D341Med (cell line): ENCODE data around the gene ERCC2.
"Not testable (repeated sequence)": the region's sequence is repeated elsewhere in the genome, so short reads cannot be mapped to it uniquely, and the experiment has no call there.

Source experiments
- DNase-seq: peaks from one replicate; pipeline ENCODE4 v3.0.0; 2012; ENCODE audit warnings: low spot score

Gene ERCC2

DNA sequence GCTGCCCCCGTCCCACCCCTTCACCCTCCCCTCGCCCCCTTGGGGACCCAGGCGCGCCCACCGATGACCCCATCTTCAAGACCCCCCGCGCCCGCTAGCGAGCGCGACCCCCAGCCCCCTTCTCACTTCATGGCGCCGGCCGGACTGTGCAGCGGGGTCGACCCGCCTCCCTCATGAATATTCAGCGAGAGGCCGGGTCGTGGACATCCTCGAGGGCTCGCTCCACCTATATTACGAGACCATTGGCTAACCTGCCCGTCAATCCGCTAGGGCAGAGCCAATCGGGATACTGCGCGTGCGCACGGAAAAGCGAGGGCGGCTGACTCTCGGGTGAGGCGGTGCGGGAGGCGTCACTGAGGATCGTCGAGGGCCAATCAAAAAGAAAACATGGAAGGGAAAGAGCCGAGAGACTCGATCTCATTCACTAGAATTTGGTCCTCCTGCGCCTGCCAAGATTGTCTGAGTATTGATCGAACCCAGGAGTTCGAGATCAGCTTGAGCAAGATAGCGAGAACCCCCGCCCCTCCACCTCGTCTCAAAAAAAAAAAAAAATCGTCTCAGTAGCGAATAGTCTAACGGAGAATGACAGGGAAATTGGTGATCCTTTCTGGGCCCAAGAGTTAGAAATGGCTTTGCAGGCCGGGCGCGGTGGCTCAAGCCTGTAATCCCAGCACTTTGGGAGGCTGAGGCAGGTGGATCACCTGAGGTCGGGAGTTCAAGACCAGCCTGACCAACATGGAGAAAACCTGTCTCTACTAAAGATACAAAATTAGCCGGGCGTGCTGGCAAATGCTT lies at the start of gene ERCC2:
Gene ERCC2, minus strand, starts transcription at position 164 of the 795 bp plus-strand sequence. Its CDS starts 33 bp downstream, at position 131.
- peak; percentile 100 for DNase-seq

DNA sequence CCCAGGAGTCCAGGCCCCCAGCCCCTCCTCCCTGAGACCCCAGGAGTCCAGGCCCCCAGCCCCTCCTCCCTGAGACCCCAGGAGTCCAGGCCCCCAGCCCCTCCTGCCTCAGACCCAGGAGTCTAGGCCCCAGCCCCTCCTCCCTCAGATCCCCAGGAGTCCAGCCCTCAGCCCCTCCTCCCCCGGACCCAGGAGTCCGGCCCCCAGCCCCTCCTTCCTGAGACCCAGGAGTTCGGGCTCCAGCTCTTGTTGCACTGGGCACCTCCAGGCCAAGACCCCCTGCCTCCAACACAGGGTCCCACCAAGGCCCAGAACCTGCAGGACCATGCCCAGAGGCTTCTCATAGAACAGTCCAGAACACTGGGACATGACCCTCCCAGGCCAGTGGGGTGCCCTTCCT lies 49.5 kb upstream of the ERCC2 start:
- DNase-seq: no peak

DNA sequence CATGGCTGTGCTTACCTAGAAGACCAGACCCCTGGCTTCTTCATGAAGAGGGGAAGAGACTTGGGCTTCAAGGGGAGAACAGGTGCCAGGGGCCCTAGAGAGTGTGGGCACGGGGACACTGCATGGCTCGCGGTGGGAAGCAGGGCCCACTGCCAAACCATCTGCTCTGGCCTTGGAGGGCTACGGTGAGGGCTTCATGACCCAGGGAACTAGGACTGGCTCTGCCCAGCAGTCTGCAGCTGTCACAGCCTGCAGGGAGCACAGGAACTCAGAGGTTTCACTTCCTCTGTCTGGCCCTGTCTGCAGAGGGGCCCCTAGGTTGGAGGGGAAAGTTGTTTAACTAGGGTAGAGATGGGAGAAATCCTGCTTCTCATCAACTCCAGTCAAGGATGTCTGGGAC lies 49.0 kb upstream of the ERCC2 start:
- DNase-seq: peak; percentile 11

DNA sequence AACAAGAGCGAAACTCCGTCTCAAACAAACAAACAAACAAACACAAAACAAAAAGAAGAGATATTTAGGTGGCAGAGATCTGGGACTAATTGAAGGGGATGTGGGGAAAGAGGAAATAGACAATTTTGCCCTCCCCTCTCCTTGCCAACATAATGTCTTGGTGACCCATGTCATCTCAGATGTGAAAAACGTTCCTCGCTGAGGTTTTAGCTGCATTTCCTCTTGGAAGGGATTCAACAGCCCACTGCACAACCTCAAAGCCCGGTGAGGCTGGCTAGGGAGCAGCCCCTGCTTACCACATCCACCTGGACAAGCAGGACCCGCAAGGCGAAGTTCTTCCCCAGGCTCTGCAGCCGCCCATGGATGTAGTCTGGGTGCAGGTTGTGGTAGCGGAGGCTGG lies 48.4 kb upstream of the ERCC2 start:
- no peak for DNase-seq

DNA sequence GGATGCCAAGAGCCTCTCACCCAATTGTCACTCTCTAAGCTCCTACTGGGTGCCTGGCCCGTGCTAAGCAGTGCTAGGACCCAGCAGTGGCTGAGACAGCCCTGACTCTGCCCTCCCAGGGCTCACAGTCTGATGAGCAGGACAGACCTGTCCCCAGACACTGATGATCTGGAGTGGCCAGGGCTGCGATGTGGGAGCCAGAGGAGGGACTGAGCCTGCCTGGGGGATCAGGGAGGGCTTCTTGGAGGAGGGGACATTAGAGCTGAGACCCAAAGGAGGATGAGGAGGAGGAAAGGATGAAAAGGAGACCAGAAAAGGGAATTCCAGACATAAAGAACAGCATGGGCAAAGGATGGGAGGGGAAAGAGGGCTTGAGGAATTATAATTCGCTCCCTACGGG lies 46.8 kb upstream of the ERCC2 start:
- peak; percentile 14 for DNase-seq

DNA sequence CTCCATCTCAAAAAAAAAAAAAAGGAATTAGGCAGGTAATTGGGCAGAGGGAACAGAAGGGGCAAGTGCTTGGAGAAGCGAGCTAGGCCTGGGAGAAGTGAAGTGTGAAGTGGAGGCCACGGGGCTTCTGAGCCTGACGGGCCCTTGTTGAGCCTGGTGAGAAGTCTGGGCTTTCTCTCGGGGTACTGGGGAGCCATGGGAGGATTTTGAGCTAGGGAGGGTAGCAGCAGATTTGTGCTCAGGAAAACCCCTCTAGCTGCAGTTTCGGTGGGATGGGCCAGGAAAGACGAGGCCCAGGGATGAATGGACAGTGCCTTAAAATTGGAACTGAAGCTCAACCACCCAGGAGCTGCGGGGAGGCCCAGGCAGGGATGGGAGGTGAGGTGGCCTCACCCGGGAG lies 44.1 kb upstream of the ERCC2 start:
- DNase-seq: no peak

DNA sequence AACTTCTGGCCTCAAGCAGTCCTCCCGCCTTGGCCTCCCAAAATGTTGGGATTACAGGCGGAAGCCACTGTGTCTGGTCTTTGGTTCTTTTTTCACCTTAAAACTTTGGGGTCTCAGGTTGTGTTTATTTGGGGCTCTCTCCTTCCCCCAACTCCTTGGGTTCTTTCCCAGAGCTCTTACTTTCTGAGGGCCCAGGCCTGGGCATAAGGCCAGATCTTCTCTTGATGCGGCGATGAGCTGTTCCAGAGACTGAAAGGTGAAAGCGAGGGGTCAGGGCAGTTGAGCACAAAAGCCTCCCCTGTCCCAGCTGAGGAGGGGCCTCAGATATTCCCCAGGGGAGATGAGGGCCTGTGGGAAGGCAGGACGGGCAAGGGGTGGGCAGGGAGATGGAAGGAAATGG lies 43.1 kb upstream of the ERCC2 start:
- DNase-seq: no peak

DNA sequence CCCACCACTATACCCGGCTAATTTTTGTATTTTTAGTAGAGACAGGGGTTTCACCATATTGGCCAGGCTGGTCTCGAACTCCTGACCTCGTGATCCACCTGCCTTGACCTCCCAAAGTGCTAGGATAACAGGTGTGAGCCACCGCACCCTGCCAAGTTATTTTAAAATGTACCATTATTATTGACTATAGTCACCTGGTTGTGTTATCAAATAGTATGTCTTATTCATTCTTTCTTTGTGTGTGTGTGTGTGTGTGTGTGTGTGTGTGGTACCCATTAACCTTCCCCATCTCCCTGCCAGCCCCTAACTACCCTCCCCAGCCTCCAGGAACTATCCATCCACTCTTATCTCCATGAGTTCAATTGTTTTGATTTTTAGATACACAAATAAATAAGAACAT lies 40.0 kb upstream of the ERCC2 start:
- not testable (repeated sequence) for DNase-seq

DNA sequence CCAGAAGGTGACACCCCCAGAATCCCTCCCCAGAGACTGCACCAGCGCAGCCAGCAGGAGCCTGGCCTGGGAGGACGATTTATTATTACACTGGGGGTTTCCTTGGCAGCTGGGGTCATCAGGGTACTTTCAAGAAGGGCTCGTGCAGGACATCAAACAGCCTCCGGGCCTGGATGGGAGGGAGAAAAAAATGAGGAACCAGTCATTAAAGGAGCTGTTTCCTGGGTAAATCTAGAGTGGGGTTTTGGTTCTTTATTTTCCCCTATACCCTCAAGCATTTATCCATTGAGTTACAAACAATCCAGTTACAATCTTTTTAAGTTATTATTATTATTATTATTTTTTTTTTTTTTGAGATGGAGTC lies 39.2 kb upstream of the ERCC2 start:
- no peak for DNase-seq

DNA sequence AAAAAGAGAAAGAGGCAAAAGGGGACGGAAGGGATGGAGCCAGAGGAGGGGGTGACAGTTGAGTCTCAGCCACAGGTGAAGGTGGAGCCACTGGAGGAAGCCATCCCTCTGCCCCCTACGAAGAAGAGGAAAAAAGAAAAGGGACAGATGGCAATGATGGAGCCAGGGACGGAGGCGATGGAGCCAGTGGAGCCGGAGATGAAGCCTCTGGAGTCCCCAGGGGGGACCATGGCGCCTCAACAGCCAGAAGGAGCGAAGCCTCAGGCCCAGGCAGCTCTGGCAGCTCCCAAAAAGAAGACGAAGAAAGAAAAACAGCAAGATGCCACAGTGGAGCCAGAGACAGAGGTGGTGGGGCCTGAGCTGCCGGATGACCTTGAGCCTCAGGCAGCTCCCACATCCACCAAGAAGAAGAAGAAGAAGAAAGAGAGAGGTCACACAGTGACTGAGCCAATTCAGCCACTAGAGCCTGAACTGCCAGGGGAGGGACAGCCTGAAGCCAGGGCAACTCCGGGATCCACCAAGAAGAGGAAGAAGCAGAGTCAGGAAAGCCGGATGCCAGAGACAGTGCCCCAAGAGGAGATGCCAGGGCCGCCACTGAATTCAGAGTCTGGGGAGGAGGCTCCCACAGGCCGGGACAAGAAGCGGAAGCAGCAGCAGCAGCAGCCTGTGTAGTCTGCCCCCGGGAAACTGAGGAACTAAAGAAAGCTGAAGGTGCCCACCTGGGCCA lies 38.6 kb upstream of the ERCC2 start:
- peak; percentile 14 for DNase-seq

DNA sequence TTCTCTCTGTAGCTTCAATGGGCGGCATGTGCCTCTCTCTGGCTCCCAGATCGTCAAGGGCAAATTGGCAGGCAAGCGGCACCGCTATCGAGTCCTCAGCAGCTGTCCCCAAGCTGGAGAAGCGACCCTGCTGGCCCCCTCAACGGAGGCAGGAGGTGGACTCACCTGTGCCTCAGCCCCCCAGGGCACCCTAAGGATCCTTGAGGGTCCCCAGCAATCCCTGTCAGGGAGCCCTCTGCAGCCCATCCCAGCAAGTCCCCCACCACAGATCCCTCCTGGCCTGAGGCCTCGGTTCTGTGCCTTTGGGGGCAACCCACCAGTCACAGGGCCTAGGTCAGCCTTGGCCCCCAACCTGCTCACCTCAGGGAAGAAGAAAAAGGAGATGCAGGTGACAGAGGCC lies 37.7 kb upstream of the ERCC2 start:
- peak; percentile 14 for DNase-seq

DNA sequence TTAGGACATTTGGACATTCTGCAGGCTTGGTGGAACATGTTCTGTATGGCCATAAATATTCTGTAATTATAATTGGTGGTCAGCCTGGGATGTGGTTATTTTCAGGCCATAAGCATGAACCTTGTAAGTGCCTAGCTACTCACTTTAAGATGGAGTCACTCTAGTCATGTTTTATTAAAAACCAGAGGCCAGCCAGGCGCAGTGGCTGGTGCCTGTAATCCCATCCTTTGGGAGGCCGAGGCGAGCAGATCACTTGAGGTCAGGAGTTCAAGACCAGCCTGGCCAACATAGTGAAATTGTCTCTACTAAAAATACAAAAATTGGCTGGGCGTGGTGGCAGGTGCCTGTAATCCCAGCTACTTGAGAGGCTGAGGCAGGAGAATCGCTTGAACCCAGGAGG lies 37.2 kb upstream of the ERCC2 start:
- not testable (repeated sequence) for DNase-seq

DNA sequence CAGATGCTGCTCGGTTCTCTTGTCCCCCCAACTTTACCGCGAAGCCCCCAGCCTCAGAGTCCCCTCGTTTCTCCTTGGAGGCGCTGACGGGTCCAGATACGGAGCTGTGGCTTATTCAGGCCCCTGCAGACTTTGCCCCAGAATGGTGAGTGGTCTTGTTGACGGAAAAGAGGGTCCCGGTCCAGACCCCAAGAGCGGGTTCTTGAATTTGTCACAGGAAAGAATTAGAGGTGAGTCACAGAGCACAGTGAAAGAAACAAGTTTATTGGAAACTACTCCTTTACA lies 36.7 kb upstream of the ERCC2 start:
- no peak for DNase-seq

DNA sequence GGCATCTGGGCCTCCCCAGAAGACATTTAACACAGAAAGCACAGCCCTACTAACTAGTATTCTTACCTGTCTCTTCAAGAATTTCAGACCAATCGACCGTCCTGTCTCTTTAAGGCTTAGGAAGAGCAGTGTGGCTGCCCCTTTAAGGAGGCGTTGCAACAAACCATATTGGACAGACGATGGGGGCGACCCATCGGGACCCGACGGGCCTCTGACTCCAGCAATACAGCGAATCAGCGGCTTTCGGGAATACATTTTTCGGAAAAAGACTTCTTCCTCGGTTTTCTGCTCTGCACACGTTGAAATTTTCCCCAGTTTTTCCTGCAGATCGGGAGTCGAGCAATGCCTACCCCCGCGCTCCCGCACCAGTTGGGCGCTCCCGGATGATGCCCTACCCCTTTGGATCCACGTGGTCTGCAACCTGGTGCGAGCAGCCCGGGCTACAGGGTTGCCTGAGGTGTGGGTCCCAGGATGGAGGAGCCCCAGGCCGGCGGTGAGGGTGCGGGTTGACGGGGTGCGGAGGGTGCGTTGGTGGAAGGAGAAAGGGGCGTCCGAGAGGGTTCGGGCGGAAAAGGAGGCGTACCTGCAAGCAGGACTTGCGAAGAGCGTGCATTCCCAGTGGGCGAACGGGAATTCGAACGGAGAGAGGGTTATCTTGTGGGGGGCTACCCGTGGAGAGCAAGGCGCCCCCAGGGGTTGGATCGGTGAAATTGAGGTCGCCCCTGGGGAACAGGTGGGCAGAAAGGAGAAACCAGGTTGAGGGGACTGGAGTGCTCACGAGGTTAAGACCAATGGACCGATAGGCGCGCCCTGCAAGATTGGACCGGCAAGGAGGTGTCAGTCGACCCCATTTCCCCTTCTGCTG lies 36.1 kb upstream of the ERCC2 start, which contains the start of gene POLR1G:
Gene POLR1G, plus strand, starts transcription at position 419 of the 865 bp plus-strand sequence. Its CDS starts 53 bp downstream, at position 472.
- DNase-seq: peak; percentile 90

DNA sequence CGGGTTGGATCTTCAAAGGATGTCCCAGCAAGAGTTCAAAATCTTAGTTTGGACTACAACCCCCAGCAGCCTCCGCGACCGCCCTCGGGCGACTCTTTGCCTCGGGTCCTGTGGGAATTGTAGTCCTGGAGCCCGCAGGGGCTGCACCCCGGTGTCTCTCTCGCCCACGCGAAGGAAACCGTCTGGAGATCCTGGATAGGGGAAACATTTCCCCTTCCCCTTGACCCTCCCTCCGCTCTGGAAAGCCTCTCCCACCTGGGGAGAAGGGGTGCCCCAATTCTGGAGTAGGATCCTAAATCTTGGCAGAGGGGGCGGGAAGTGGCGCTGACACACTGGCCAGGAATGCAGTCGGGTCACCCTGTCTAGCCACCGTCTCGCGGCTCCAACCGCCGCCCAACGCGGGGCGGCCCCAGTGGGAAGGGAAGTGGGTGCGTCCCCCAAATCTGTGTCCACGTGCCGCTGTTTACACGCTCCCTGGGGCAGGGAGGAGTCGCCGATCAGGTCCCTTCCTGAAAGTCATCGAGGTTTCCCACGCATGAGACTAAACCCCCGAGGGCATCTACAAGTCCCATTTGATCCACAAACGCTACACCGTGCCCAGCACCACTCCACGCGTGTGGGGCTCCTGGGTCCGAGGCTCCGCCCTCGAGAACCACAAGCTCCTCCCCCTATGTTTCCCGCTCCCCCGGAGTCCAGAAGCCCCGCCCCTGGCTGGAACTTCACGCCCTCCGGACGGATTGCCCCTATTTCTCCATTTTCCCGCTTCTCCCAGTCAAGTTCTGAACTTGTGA lies 35.3 kb upstream of the ERCC2 start:
- DNase-seq: peak; percentile 93

DNA sequence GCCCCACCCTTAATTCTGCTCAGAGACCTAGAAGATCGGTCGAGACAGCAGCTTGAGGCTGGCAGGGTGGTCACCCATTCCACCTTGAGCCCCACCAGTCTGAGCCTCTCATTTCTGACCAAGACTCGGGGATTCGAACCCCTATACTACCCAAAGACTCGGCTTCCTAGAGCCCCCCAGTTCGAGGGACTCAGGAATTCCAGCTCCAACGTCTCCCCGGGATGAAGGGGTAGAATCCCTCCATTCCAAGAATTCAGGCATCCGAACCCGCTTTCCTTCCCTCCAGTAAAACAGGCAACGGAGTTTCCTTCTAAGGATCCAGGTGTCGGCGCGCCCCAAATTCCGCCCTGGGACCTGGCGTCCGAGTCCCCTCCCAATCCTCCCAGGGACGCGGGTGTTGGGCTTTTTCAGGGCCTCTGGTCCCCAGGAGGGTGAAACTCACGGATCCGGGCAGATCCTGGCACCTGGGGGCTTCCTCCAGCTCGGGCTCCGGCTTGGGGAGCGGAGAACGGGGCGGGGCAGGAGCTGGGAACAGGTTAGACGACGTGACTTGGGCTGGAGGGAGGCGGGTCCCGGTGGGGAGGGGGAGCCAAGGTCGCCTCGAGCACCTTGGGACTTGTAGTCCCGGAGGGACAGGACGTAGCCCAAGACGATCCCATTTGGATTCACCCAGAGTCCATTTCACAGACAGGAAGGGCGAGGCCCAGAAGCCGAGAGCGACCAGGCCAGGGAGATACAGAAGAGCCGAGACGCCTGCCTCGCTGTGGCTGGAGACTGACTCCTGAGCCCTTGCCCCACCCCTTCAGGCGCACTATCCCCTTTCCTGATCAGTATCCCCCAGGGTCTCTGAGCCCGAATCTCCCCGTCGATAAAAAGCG lies 34.4 kb upstream of the ERCC2 start, which contains the start of gene PPP1R13L:
Gene PPP1R13L, minus strand, starts transcription at position 513 of the 878 bp plus-strand sequence. CDS start 6,751 bp downstream, outside the sequence.
- peak; percentile 87 for DNase-seq

DNA sequence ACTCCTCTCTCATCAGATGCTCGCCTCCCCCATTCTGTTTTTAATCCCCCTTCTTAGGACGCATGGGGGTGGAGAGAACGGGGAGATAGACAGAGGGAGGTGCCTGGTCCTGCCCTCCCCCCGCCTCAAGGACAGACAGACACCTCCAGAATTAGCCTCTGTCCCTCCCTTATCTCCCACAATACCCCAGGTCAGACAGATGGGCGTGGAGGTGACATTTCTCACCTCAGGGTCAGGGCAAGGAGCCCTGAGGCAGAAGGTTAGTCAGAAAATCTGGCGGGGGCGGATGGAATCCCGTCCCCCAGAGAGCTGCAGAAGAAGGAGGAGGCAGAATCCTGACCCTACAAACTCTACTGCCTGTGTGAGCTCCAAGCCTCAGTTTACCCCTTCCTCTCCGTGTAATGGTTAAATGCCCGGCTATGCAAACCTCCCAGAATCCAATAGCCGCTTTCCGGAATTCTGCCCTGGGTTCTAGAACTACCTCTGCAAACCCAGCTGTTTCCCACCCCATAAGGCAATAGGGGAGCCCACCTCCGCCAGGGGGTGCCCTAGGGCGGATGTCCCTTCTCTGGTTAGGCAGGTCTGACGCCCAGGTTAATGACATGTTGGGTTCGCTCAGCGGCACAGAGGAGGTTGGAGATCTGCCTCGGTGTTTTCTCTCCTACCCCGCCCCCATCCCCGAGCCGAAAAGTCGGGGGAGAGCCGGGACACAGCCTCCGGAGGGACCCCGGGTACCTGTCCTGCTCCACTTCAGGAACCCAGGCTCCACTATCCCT lies 33.6 kb upstream of the ERCC2 start:
- peak; percentile 70 for DNase-seq

DNA sequence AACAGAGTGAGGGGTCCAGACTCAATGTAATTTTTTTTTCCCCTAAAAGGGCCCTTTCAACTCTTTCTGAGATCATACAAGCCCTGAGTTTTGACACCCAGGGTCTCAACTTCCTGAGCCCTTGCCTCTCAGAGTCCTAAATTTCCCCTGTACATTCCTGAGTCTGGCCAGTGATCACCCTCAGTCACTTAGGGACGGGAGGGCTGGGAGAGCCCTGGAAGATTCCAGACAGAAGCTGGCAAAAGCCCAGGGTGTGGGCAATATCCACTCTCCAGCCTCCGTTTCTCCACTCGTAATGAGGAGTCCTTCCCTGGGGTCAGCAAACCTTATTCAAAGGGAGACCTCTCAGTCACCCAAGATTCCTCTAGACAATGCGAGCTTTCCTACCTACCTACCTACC lies 32.9 kb upstream of the ERCC2 start:
- peak; percentile 10 for DNase-seq

DNA sequence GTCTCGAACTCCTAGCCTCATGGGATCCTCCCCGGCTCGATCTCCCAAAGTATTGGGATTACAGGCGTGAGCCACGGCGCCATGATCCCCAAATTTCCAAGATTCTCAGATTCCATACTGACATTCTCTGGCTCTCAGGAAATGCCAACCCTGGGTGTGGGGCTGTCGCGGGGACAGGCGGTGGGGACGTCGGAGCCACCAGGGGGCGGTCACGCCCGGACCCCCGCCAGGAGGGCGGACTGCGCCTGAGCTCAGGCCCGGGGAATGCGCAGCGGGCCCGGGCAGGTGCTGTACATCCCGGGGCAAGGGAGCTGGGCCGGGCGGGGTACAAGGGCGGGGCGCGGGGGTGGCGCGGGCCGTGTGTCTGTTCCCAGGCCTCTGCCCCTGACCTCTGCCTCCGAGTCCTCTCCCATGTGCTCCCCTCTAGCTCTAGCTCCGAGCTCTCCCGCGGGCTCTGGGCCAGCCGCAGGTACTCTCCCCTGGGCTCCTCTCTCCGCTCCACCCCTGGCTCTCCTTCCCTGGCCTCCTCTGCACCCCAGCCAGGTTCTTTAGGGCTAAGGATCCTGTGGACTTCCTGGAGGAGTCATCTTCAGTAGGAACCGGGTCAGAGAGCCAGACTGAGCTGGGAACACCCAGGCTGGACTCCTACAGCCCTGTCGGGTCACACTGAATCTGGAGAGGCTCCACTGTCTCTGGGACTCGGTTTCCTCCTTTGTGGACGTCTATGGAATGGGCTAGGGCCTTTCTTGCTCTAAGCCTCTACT lies 32.1 kb upstream of the ERCC2 start:
- peak; percentile 92 for DNase-seq
